HEK293 (cell line): ENCODE results near the gene PLEKHG5.

Source experiments
- GLI2 ChIP-seq: fragments of 450-650 bp; formaldehyde crosslinking; IDR thresholded peaks from 2 replicates; pipeline ENCODE4; 2017; ENCODE audit warnings: missing biosample characterization, missing genetic modification characterization, low read depth, borderline replicate concordance
- GLIS1 ChIP-seq: fragments of 450-650 bp; formaldehyde crosslinking; IDR thresholded peaks from 2 replicates; pipeline ENCODE4 v1.5.1; 2016; ENCODE audit warnings: missing biosample characterization, missing genetic modification characterization
- KLF1 ChIP-seq: fragments of 450-650 bp; formaldehyde crosslinking; IDR thresholded peaks from 2 replicates; pipeline ENCODE4 v1.5.1; 2016; ENCODE audit warnings: missing biosample characterization, missing genetic modification characterization
- KLF16 ChIP-seq: fragments of 450-650 bp; formaldehyde crosslinking; IDR thresholded peaks from 2 replicates; pipeline ENCODE4 v1.5.1; 2017; ENCODE audit warnings: missing biosample characterization, missing genetic modification characterization
- MYNN ChIP-seq: fragments of 450-650 bp; formaldehyde crosslinking; IDR thresholded peaks from 2 replicates; pipeline ENCODE4 v1.5.1; 2016; ENCODE audit warnings: missing biosample characterization, missing genetic modification characterization, borderline replicate concordance
- WT1 ChIP-seq: fragments of 450-650 bp; formaldehyde crosslinking; IDR thresholded peaks from 2 replicates; pipeline ENCODE4 v1.5.1; 2016; ENCODE audit warnings: missing biosample characterization, missing genetic modification characterization
- ZBTB20 ChIP-seq: fragments of 450-650 bp; formaldehyde crosslinking; IDR thresholded peaks from 2 replicates; pipeline ENCODE4 v1.5.1; 2016; ENCODE audit warnings: missing biosample characterization, missing genetic modification characterization
- ZNF121 ChIP-seq: fragments of 450-650 bp; formaldehyde crosslinking; IDR thresholded peaks from 2 replicates; pipeline ENCODE4 v1.5.1; 2016; ENCODE audit warnings: missing biosample characterization, missing genetic modification characterization
- ZNF2 ChIP-seq: fragments of 450-650 bp; formaldehyde crosslinking; IDR thresholded peaks from 2 replicates; pipeline ENCODE4 v1.5.1; 2016; ENCODE audit warnings: missing biosample characterization, missing genetic modification characterization
- ZNF221 ChIP-seq: fragments of 450-650 bp; formaldehyde crosslinking; IDR thresholded peaks from 2 replicates; pipeline ENCODE4 v1.5.1; 2017; ENCODE audit warnings: missing biosample characterization, missing genetic modification characterization, borderline replicate concordance
- ZNF416 ChIP-seq: fragments of 450-650 bp; formaldehyde crosslinking; IDR thresholded peaks from 2 replicates; pipeline ENCODE4 v1.5.1; 2016; ENCODE audit warnings: missing biosample characterization, missing genetic modification characterization
- ZNF600 ChIP-seq: fragments of 450-650 bp; formaldehyde crosslinking; IDR thresholded peaks from 2 replicates; pipeline ENCODE4 v1.5.1; 2016; ENCODE audit warnings: missing biosample characterization, missing genetic modification characterization
- ZNF707 ChIP-seq: fragments of 450-650 bp; formaldehyde crosslinking; IDR thresholded peaks from 2 replicates; pipeline ENCODE4 v1.5.1; 2016; ENCODE audit warnings: missing biosample characterization, missing genetic modification characterization
- ZSCAN23 ChIP-seq: fragments of 450-650 bp; formaldehyde crosslinking; IDR thresholded peaks from 2 replicates; pipeline ENCODE4 v1.5.1; 2016; ENCODE audit warnings: missing biosample characterization, missing genetic modification characterization
- ZSCAN30 ChIP-seq: fragments of 450-650 bp; IDR thresholded peaks from 2 replicates; pipeline ENCODE4 v1.5.1; 2018; ENCODE audit warnings: missing biosample characterization, mild to moderate bottlenecking, missing genetic modification characterization, moderate library complexity
- TF ChIP-seq, protein P1 (sequence below): fragments of 450-650 bp; formaldehyde crosslinking; IDR thresholded peaks from 2 replicates; pipeline ENCODE4 v1.5.1; 2016; ENCODE audit warnings: missing biosample characterization, missing genetic modification characterization
- TF ChIP-seq, protein P2 (sequence below): fragments of 450-650 bp; formaldehyde crosslinking; IDR thresholded peaks from 2 replicates; pipeline ENCODE4 v1.5.1; 2017; ENCODE audit warnings: missing biosample characterization, missing genetic modification characterization
- TF ChIP-seq, protein P3 (sequence below): fragments of 450-650 bp; formaldehyde crosslinking; IDR thresholded peaks from 2 replicates; pipeline ENCODE4 v1.5.1; 2016; ENCODE audit warnings: missing biosample characterization, missing genetic modification characterization
- TF ChIP-seq, protein P4 (sequence below): fragments of 450-650 bp; formaldehyde crosslinking; IDR thresholded peaks from 2 replicates; pipeline ENCODE4 v1.5.1; 2016; ENCODE audit warnings: missing biosample characterization, missing genetic modification characterization
- TF ChIP-seq, protein P5 (sequence below): fragments of 450-650 bp; formaldehyde crosslinking; IDR thresholded peaks from 2 replicates; pipeline ENCODE4 v1.5.1; 2016; ENCODE audit warnings: missing biosample characterization, missing genetic modification characterization, borderline replicate concordance
- TF ChIP-seq, protein P6 (sequence below): fragments of 450-650 bp; formaldehyde crosslinking; IDR thresholded peaks from 2 replicates; pipeline ENCODE4 v1.5.0; 2017; ENCODE audit warnings: missing biosample characterization, missing genetic modification characterization, borderline replicate concordance
- TF ChIP-seq, protein P7 (sequence below): fragments of 450-650 bp; formaldehyde crosslinking; optimal IDR thresholded peaks from 2 replicates; pipeline ENCODE3; 2016; ENCODE audit warnings: missing biosample characterization, mild to moderate bottlenecking, missing genetic modification characterization

Gene PLEKHG5

DNA sequence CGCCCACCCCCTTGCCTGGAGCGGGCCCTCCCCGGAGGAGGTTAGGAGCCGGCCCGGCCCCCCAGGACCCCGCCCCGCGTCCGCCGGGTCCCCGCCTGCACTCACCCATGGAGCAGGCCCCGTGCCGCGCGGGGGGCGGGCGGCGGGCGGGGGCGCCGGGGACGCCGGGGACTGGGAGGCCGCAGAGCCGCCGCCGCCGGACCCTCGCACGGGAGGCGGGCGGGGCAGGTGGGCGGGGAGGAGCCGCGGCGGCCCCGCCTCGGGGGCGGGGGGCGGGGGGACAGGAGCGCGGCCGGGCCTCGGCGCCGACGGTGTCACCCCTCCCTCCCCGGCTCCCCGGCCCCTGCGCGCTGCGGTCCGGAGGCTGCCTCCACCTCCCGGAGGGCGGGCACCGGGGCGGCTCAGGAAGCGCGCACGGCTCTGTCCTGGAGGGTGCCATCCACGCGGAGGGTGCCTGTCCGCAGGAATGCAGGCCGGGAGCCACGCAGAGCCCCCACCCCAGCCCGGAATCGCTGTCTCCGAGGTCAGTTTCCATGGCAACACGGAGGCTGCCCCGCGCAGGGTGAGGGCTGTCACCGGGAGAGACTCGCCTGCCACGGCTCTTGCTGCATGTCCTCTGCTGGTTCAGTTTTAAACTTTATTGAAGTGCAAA lies 5.9 kb upstream of the PLEKHG5 start (continued):
- TF ChIP-seq, protein P1, sequence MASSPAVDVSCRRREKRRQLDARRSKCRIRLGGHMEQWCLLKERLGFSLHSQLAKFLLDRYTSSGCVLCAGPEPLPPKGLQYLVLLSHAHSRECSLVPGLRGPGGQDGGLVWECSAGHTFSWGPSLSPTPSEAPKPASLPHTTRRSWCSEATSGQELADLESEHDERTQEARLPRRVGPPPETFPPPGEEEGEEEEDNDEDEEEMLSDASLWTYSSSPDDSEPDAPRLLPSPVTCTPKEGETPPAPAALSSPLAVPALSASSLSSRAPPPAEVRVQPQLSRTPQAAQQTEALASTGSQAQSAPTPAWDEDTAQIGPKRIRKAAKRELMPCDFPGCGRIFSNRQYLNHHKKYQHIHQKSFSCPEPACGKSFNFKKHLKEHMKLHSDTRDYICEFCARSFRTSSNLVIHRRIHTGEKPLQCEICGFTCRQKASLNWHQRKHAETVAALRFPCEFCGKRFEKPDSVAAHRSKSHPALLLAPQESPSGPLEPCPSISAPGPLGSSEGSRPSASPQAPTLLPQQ (tag by site-specific recombination) = 0 out of 2 replicates have a peak, but pooled peaks have one; percentile 15
- no peak for TF ChIP-seq WT1 (tag by site-specific recombination)
- TF ChIP-seq, protein P2, sequence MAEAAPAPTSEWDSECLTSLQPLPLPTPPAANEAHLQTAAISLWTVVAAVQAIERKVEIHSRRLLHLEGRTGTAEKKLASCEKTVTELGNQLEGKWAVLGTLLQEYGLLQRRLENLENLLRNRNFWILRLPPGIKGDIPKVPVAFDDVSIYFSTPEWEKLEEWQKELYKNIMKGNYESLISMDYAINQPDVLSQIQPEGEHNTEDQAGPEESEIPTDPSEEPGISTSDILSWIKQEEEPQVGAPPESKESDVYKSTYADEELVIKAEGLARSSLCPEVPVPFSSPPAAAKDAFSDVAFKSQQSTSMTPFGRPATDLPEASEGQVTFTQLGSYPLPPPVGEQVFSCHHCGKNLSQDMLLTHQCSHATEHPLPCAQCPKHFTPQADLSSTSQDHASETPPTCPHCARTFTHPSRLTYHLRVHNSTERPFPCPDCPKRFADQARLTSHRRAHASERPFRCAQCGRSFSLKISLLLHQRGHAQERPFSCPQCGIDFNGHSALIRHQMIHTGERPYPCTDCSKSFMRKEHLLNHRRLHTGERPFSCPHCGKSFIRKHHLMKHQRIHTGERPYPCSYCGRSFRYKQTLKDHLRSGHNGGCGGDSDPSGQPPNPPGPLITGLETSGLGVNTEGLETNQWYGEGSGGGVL = peak; percentile 29; the same call in 1 of the 2 replicates
- TF ChIP-seq KLF1 (tag by site-specific recombination) = 0 out of 2 replicates have a peak, but pooled peaks have one; percentile 20
- peak; percentile 63; the same call in 1 of the 2 replicates for TF ChIP-seq MYNN (tag by site-specific recombination)
- TF ChIP-seq ZNF600 (tag by site-specific recombination) = peak; percentile 53; the same call in 1 of the 2 replicates
- TF ChIP-seq ZNF707 = no peak
- peak; percentile 67; the same call in 1 of the 2 replicates for TF ChIP-seq ZSCAN30
- TF ChIP-seq ZNF121 (tag by site-specific recombination) = no peak
- TF ChIP-seq, protein P3, sequence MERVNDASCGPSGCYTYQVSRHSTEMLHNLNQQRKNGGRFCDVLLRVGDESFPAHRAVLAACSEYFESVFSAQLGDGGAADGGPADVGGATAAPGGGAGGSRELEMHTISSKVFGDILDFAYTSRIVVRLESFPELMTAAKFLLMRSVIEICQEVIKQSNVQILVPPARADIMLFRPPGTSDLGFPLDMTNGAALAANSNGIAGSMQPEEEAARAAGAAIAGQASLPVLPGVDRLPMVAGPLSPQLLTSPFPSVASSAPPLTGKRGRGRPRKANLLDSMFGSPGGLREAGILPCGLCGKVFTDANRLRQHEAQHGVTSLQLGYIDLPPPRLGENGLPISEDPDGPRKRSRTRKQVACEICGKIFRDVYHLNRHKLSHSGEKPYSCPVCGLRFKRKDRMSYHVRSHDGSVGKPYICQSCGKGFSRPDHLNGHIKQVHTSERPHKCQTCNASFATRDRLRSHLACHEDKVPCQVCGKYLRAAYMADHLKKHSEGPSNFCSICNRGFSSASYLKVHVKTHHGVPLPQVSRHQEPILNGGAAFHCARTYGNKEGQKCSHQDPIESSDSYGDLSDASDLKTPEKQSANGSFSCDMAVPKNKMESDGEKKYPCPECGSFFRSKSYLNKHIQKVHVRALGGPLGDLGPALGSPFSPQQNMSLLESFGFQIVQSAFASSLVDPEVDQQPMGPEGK (tag by site-specific recombination) = peak; percentile 72
- no peak for TF ChIP-seq GLI2 (tag by site-specific recombination)
- no peak for TF ChIP-seq ZNF221 (tag by site-specific recombination)
- TF ChIP-seq, protein P4, sequence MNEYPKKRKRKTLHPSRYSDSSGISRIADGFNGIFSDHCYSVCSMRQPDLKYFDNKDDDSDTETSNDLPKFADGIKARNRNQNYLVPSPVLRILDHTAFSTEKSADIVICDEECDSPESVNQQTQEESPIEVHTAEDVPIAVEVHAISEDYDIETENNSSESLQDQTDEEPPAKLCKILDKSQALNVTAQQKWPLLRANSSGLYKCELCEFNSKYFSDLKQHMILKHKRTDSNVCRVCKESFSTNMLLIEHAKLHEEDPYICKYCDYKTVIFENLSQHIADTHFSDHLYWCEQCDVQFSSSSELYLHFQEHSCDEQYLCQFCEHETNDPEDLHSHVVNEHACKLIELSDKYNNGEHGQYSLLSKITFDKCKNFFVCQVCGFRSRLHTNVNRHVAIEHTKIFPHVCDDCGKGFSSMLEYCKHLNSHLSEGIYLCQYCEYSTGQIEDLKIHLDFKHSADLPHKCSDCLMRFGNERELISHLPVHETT = no peak
- no peak for TF ChIP-seq ZNF416 (tag by site-specific recombination)
- TF ChIP-seq ZNF2 = no peak
- TF ChIP-seq, protein P5, sequence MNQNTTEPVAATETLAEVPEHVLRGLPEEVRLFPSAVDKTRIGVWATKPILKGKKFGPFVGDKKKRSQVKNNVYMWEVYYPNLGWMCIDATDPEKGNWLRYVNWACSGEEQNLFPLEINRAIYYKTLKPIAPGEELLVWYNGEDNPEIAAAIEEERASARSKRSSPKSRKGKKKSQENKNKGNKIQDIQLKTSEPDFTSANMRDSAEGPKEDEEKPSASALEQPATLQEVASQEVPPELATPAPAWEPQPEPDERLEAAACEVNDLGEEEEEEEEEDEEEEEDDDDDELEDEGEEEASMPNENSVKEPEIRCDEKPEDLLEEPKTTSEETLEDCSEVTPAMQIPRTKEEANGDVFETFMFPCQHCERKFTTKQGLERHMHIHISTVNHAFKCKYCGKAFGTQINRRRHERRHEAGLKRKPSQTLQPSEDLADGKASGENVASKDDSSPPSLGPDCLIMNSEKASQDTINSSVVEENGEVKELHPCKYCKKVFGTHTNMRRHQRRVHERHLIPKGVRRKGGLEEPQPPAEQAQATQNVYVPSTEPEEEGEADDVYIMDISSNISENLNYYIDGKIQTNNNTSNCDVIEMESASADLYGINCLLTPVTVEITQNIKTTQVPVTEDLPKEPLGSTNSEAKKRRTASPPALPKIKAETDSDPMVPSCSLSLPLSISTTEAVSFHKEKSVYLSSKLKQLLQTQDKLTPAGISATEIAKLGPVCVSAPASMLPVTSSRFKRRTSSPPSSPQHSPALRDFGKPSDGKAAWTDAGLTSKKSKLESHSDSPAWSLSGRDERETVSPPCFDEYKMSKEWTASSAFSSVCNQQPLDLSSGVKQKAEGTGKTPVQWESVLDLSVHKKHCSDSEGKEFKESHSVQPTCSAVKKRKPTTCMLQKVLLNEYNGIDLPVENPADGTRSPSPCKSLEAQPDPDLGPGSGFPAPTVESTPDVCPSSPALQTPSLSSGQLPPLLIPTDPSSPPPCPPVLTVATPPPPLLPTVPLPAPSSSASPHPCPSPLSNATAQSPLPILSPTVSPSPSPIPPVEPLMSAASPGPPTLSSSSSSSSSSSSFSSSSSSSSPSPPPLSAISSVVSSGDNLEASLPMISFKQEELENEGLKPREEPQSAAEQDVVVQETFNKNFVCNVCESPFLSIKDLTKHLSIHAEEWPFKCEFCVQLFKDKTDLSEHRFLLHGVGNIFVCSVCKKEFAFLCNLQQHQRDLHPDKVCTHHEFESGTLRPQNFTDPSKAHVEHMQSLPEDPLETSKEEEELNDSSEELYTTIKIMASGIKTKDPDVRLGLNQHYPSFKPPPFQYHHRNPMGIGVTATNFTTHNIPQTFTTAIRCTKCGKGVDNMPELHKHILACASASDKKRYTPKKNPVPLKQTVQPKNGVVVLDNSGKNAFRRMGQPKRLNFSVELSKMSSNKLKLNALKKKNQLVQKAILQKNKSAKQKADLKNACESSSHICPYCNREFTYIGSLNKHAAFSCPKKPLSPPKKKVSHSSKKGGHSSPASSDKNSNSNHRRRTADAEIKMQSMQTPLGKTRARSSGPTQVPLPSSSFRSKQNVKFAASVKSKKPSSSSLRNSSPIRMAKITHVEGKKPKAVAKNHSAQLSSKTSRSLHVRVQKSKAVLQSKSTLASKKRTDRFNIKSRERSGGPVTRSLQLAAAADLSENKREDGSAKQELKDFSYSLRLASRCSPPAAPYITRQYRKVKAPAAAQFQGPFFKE (tag by site-specific recombination) = no peak
- no peak for TF ChIP-seq KLF16
- TF ChIP-seq, protein P6, sequence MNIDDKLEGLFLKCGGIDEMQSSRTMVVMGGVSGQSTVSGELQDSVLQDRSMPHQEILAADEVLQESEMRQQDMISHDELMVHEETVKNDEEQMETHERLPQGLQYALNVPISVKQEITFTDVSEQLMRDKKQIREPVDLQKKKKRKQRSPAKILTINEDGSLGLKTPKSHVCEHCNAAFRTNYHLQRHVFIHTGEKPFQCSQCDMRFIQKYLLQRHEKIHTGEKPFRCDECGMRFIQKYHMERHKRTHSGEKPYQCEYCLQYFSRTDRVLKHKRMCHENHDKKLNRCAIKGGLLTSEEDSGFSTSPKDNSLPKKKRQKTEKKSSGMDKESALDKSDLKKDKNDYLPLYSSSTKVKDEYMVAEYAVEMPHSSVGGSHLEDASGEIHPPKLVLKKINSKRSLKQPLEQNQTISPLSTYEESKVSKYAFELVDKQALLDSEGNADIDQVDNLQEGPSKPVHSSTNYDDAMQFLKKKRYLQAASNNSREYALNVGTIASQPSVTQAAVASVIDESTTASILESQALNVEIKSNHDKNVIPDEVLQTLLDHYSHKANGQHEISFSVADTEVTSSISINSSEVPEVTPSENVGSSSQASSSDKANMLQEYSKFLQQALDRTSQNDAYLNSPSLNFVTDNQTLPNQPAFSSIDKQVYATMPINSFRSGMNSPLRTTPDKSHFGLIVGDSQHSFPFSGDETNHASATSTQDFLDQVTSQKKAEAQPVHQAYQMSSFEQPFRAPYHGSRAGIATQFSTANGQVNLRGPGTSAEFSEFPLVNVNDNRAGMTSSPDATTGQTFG (tag by site-specific recombination) = no peak
- TF ChIP-seq ZSCAN23 (tag by site-specific recombination) = no peak
- peak; percentile 46; the same call in 1 of the 2 replicates for TF ChIP-seq ZBTB20 (tag by site-specific recombination)
- TF ChIP-seq, protein P7, sequence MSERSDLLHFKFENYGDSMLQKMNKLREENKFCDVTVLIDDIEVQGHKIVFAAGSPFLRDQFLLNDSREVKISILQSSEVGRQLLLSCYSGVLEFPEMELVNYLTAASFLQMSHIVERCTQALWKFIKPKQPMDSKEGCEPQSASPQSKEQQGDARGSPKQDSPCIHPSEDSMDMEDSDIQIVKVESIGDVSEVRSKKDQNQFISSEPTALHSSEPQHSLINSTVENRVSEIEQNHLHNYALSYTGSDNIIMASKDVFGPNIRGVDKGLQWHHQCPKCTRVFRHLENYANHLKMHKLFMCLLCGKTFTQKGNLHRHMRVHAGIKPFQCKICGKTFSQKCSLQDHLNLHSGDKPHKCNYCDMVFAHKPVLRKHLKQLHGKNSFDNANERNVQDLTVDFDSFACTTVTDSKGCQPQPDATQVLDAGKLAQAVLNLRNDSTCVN (tag by site-specific recombination) = peak; percentile 63
- peak; percentile 95 for TF ChIP-seq GLIS1 (tag by site-specific recombination)
